ENCODE data around the gene MYBPHL.
"Not testable (repeated sequence)": the region's sequence is repeated elsewhere in the genome, so short reads cannot be mapped to it uniquely, and the experiment has no call there.

The MYBPHL gene

GRCh38 chr1:109306832-109307273 lies at the start of gene MYBPHL:
Gene MYBPHL (minus strand): TSS chr1:109307011. CDS start chr1:109306991, 20 bp downstream.
- no peak for DNase-seq

GRCh38 chr1:109356505-109356904 lies 49.7 kb upstream of the MYBPHL start:
- no peak for DNase-seq

GRCh38 chr1:109354929-109355328 lies 48.1 kb upstream of the MYBPHL start:
- no peak for DNase-seq

GRCh38 chr1:109351457-109351856 lies 44.6 kb upstream of the MYBPHL start:
- DNase-seq, result no peak

GRCh38 chr1:109350655-109351054 lies 43.8 kb upstream of the MYBPHL start:
- no peak for DNase-seq

GRCh38 chr1:109350182-109350581 lies 43.4 kb upstream of the MYBPHL start:
- no peak for DNase-seq

- no peak for DNase-seq
Measured at GRCh38 chr1:109347511-109347910, 40.7 kb upstream of the MYBPHL start.

- DNase-seq, result no peak
Measured at GRCh38 chr1:109341944-109342930, 35.4 kb upstream of the MYBPHL start.

GRCh38 chr1:109338608-109339007 lies 31.8 kb upstream of the MYBPHL start:
- no peak for DNase-seq

GRCh38 chr1:109338091-109338490 lies 31.3 kb upstream of the MYBPHL start:
- no peak for DNase-seq

GRCh38 chr1:109335091-109335490 lies 28.3 kb upstream of the MYBPHL start:
- DNase-seq, result no peak

- DNase-seq, result no peak
Measured at GRCh38 chr1:109331113-109331512, 24.3 kb upstream of the MYBPHL start.

GRCh38 chr1:109327285-109327684 lies 20.5 kb upstream of the MYBPHL start:
- DNase-seq, result no peak

- no peak for DNase-seq
Measured at GRCh38 chr1:109322974-109323373, 16.2 kb upstream of the MYBPHL start.

- DNase-seq, result no peak
Measured at GRCh38 chr1:109319114-109319513, 12.3 kb upstream of the MYBPHL start.

GRCh38 chr1:109316506-109316905 lies 9.7 kb upstream of the MYBPHL start:
- DNase-seq, result no peak

- no peak for DNase-seq
Measured at GRCh38 chr1:109315288-109315687, 8.5 kb upstream of the MYBPHL start.

GRCh38 chr1:109314795-109315194 lies 8.0 kb upstream of the MYBPHL start:
- no peak for DNase-seq

- no peak for DNase-seq
Measured at GRCh38 chr1:109312978-109313775, 6.4 kb upstream of the MYBPHL start.

GRCh38 chr1:109312246-109312645 lies 5.4 kb upstream of the MYBPHL start:
- no peak for DNase-seq

GRCh38 chr1:109309347-109309746 lies 2.5 kb upstream of the MYBPHL start:
- no peak for DNase-seq

GRCh38 chr1:109307274-109308021 lies 637 bp upstream of the MYBPHL start:
- DNase-seq, result no peak

- DNase-seq, result not testable (repeated sequence)
Measured at GRCh38 chr1:109305991-109306390, 820 bp downstream of the MYBPHL start.
